Islet of Langerhans (tissue), 1 donor: Measurements from ENCODE around the gene KDM4C.

Experiments used
- FAIRE-seq: peaks from one replicate; lab custom pipeline; 2011; peaks lifted over from hg19 to GRCh38; lab: Jason Lieb, UNC

The KDM4C gene

GRCh38 chr9:7103367-7103766, 345.6 kb downstream of the KDM4C start:
- no peak for FAIRE-seq

- no peak for FAIRE-seq
These were observed 346.0 kb downstream of the KDM4C start for GRCh38 chr9:7103771-7104170.

- no peak for FAIRE-seq
These were observed 346.9 kb downstream of the KDM4C start for GRCh38 chr9:7104625-7105024.

- FAIRE-seq: no peak
These were observed 347.3 kb downstream of the KDM4C start for GRCh38 chr9:7105095-7105494.

GRCh38 chr9:7108936-7109335, 351.2 kb downstream of the KDM4C start:
- no peak for FAIRE-seq

- no peak for FAIRE-seq
These were observed 353.6 kb downstream of the KDM4C start for GRCh38 chr9:7111413-7111812.

- no peak for FAIRE-seq
These were observed 357.8 kb downstream of the KDM4C start for GRCh38 chr9:7115606-7116005.

- FAIRE-seq: no peak
These were observed 360.1 kb downstream of the KDM4C start for GRCh38 chr9:7117676-7118561.

- no peak for FAIRE-seq
These were observed 360.9 kb downstream of the KDM4C start for GRCh38 chr9:7118633-7119032.

GRCh38 chr9:7119612-7120011, 361.8 kb downstream of the KDM4C start:
- no peak for FAIRE-seq

- no peak for FAIRE-seq
These were observed 363.3 kb downstream of the KDM4C start for GRCh38 chr9:7121055-7121454.

GRCh38 chr9:7121664-7122063, 363.9 kb downstream of the KDM4C start:
- FAIRE-seq: peak; percentile 75

GRCh38 chr9:7123743-7124142, 366.0 kb downstream of the KDM4C start:
- no peak for FAIRE-seq

- no peak for FAIRE-seq
These were observed 367.5 kb downstream of the KDM4C start for GRCh38 chr9:7125231-7125630.

GRCh38 chr9:7129391-7129790, 371.6 kb downstream of the KDM4C start:
- no peak for FAIRE-seq

GRCh38 chr9:7130266-7130820, 372.6 kb downstream of the KDM4C start:
- FAIRE-seq: no peak

- FAIRE-seq: no peak
These were observed 374.8 kb downstream of the KDM4C start for GRCh38 chr9:7132605-7133004.

GRCh38 chr9:7135735-7136134, 378.0 kb downstream of the KDM4C start:
- no peak for FAIRE-seq

- FAIRE-seq: no peak
These were observed 379.3 kb downstream of the KDM4C start for GRCh38 chr9:7137040-7137439.

GRCh38 chr9:7137571-7137970, 379.8 kb downstream of the KDM4C start:
- no peak for FAIRE-seq

GRCh38 chr9:7139886-7140285, 382.1 kb downstream of the KDM4C start:
- FAIRE-seq: no peak

- FAIRE-seq: no peak
These were observed 382.6 kb downstream of the KDM4C start for GRCh38 chr9:7140401-7140800.

- FAIRE-seq: no peak
These were observed 385.9 kb downstream of the KDM4C start for GRCh38 chr9:7143645-7144200.
